Stromal cell of bone marrow (primary cell): ENCODE results near the gene ARHGAP44.
A peak's percentile ranks its signal among the peaks of the same experiment; 100 is the strongest.

Source experiments
- DNase-seq: peaks from one replicate; pipeline ENCODE4 v3.0.0-alpha.2; 2012; ENCODE audit warnings: low read depth

ARHGAP44 gene

GRCh38 chr17:13024526-13025257, 235.4 kb downstream of the ARHGAP44 start:
- no peak for DNase-seq

DNA sequence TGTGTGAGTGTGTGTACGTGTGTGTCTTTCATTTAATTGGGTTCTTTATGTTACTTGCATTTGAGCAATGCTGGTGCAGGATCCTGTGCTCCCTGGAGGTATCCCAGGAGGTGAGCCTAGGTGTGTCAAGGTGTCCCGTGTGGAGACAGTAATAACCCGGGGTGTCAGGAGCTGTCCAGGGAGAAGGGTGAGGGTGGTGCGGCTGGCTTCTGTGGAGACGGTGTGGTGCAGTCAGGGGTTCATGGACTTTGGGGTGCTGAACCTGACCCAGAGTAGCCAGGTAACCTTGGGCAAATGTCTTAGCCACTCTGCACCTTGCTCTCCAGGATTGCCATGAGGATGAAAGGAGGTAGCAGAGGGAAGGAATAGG, 235.9 kb downstream of the ARHGAP44 start:
- no peak for DNase-seq

DNA sequence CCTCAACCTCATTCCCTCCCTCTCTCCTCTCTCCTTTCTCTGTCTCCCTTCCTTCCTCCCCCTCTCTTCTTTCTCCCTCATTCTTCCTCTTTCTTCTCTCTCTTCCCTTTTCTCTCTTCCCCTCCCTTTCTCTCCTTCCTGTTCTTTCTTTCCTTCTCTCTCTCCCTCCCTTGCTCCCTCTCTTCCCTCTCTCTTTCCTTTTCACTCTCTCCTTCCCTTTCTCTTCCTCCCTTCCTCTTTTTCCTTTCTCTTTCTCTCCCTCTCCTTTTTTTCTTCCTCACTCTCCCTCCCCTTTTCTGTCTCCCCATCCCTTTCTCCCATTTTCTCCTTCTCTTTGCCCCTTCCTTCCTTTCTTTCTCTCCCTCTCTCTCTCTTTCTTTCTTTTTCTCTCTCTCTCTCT, 236.4 kb downstream of the ARHGAP44 start:
- no peak for DNase-seq

GRCh38 chr17:13027246-13027645, 237.9 kb downstream of the ARHGAP44 start:
- no peak for DNase-seq

- no peak for DNase-seq
Observed at GRCh38 chr17:13029340-13029739, 240.0 kb downstream of the ARHGAP44 start.

DNA sequence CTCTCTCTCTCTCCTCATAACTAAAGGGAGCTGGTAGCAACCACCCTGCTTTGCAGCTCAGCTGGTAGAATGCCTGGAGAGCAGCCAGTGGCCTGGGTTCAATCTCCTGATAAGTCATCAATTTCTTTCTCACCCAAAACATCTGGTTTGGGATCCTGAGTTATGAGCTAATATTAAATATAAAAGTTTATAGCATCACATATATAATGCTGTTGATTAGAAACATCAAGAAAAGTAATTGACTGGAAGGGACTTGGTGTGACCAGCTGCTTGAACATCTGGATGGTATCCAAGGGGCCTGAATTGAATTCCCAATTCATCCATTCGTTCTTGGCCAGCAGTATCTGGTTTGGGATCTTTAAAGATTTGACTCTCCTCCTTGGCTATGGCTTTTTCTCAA, 240.8 kb downstream of the ARHGAP44 start:
- DNase-seq, result no peak

DNA sequence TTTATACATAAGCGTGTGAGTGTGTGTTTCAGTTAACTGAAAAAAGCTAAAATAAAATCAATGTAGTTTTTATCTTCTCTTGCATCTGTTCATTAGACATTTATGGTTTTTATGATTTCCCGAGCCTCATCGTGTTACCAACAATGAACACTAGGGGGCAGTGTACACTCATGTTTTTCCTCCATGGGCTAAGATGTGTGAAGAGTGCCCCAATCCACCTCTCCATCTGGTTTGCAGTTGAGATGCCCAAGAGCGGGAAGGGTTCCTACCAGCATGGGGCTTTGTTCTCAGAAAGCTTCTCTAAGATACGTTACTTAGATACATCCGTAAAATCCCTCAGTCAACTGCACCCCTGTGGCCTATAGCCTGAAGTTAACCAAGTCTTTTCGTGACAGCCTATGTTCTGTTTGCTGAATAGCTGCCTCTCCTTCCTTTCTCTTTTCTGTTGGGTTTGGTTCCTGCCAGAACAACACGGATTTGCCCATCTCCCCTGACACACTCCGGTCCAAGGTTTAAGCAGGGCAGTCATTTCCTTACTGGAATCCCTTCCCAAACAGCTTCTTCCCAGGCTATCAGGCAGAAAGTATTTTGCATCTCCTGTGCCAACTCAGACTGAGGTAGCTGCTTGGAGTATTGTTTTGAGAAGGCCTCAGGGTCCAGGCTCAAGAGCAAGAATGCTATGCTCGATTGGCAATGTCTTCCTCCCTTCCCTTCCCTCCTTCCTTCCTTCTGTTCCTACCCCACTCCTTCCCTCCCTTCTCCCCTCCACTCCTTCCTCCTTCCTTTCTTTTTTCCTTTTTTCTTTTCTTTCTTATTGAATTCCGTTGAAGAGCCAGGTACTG, 241.4 kb downstream of the ARHGAP44 start:
- peak; percentile 37 for DNase-seq

- DNase-seq, result peak; percentile 21
Observed at GRCh38 chr17:13031718-13032350, 242.5 kb downstream of the ARHGAP44 start.

DNA sequence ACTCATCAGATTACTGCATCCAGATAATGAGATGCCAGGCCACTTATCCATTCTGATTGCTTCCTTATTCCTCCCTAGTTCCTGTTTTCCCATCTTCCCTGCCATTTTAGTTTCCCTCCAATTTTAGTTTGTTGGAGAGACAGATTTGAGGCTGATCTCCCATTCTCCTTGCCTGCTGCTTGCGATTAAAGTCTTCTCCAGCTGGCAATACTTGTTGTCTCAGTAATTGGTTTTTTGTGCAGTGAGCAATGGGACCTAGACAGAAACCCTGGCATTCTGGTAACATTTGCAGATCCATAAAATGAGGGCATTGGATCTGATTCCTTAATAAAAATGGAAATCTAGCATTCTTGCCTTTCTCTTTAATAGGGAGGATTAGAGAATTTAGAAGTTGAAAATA, 246.1 kb downstream of the ARHGAP44 start:
- no peak for DNase-seq

DNA sequence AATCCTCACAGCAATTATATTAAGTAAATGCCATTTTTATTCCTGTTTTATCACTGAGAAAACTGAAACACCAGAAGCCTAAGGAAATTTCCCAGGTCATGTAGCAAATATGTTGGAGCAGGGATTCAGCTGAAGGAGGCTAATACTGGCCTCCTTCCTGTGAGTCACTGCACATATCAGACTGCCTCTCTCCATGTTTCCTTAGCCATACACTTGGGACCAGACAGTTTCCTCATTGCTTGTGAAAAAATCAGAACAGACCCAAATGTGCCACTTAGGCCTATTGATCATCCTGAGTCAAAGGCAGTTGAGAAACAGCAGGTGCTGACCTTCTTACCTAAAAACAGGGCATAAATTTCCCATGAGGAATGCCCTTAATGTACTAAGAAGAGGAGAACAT, 247.5 kb downstream of the ARHGAP44 start:
- DNase-seq, result peak; percentile 12

GRCh38 chr17:13038931-13039665, 249.8 kb downstream of the ARHGAP44 start:
- no peak for DNase-seq
